Stimulated activated CD4-positive, alpha-beta T cell treated with anti-CD3 and anti-CD28 coated beads, TNF-alpha, amount 100 ng/mL, for 4 hours (primary cell): Measurements from ENCODE around the gene INTS6L.
"Not testable (repeated sequence)": the region's sequence is repeated elsewhere in the genome, so short reads cannot be mapped to it uniquely, and the experiment has no call there.

Source experiments
- DNase-seq, 3 experiments: peaks; one replicate each; pipeline ENCODE4 v3.0.0-alpha.2; 2020; ENCODE audit warnings: low read depth in 3 of 3

INTS6L gene

GRCh38 chrX:135522878-135523693 is 2.6 kb downstream of the INTS6L start:
- DNase-seq, result no peak

- DNase-seq, result no peak
Observed at GRCh38 chrX:135528254-135528653, 7.8 kb downstream of the INTS6L start.

- no peak for DNase-seq
Observed at GRCh38 chrX:135528756-135529155, 8.3 kb downstream of the INTS6L start.

GRCh38 chrX:135530097-135530496 is 9.6 kb downstream of the INTS6L start:
- DNase-seq, result no peak

- DNase-seq, result no peak
Observed at GRCh38 chrX:135531813-135532212, 11.4 kb downstream of the INTS6L start.

- no peak for DNase-seq
Observed at GRCh38 chrX:135535077-135535940, 14.8 kb downstream of the INTS6L start.

- no peak for DNase-seq
Observed at GRCh38 chrX:135536877-135537276, 16.4 kb downstream of the INTS6L start.

- no peak for DNase-seq
Observed at GRCh38 chrX:135541351-135541750, 20.9 kb downstream of the INTS6L start.

- DNase-seq, result no peak
Observed at GRCh38 chrX:135543172-135543571, 22.7 kb downstream of the INTS6L start.

- no peak for DNase-seq
Observed at GRCh38 chrX:135543924-135544323, 23.5 kb downstream of the INTS6L start.

GRCh38 chrX:135544338-135544948 is 24.0 kb downstream of the INTS6L start:
- no peak for DNase-seq

GRCh38 chrX:135547767-135548166 is 27.3 kb downstream of the INTS6L start:
- DNase-seq, result no peak

- DNase-seq, result no peak
Observed at GRCh38 chrX:135549519-135549918, 29.1 kb downstream of the INTS6L start.

- DNase-seq, result no peak
Observed at GRCh38 chrX:135556055-135556454, 35.6 kb downstream of the INTS6L start.

- DNase-seq, result no peak
Observed at GRCh38 chrX:135557344-135557743, 36.9 kb downstream of the INTS6L start.

GRCh38 chrX:135572436-135572835 is 52.0 kb downstream of the INTS6L start:
- no peak for DNase-seq

GRCh38 chrX:135581496-135581895 is 61.0 kb downstream of the INTS6L start:
- no peak for DNase-seq

- no peak for DNase-seq
Observed at GRCh38 chrX:135585153-135585552, 64.7 kb downstream of the INTS6L start.

- no peak for DNase-seq
Observed at GRCh38 chrX:135591871-135592270, 71.4 kb downstream of the INTS6L start.

- DNase-seq, result not testable (repeated sequence)
Observed at GRCh38 chrX:135594049-135594448, 73.6 kb downstream of the INTS6L start.

- DNase-seq, result not testable (repeated sequence)
Observed at GRCh38 chrX:135594453-135594852, 74.0 kb downstream of the INTS6L start.

GRCh38 chrX:135595543-135595942 is 75.1 kb downstream of the INTS6L start:
- no peak for DNase-seq
